ENCODE measurements around the gene GOLGA6L10.
"Not testable (repeated sequence)": the region's sequence is repeated elsewhere in the genome, so short reads cannot be mapped to it uniquely, and the experiment has no call there.

DNA sequence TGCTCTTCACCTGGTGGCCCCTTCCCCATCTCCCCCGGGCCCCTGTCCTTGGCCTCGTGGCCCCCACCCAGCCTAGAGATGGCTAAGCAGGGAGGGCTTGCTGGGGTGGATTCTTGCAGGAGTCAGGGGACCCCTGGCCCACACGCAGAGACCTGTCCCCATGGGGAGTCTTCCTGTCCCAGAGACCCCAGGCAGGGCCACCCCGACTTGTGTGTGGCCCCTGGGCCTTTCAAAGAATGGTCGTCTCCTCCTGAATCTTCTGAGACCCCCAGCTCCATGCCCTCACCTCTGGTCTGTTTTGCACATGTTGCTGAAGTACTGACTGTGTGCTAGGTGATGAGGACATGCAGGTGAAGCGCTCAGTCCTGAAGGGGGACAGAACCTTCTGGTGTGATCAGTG lies 28.4 kb downstream of the GOLGA6L10 start:
- not testable (repeated sequence) for TF ChIP-seq YY1 (IDR thresholded peaks at IDR 0.05; ENCODE audit: insufficient read depth, insufficient read length); SUZ12 (IDR thresholded peaks at IDR 0.05; ENCODE audit: extremely low read depth, insufficient read depth, insufficient read length)

All from NT2/D1 (cell line).